B cell (primary cell): ENCODE measurements around the gene CNOT6L. TPM values are rescaled to one million over a fixed set of nuclear protein-coding genes. Genes with fewer than 3 reads are reported as not detected.

Source experiments
- ATAC-seq: fragments of 200-7000 bp; cut with Tn5 transposase; one replicate; pipeline ENCODE4 v1.10.0; 2021; ENCODE audit warnings: low read depth, mild to moderate bottlenecking, moderate number of reproducible peaks, moderate library complexity
- CTCF ChIA-PET: fragments of 350-600 bp; sonication (Branson Sonifier 250); formaldehyde crosslinking; loops from one replicate; lab custom pipeline; 2021; ENCODE audit warnings: antibody characterized with exemption, inconsistent platforms; lab: Charles Lee
- POLR2A ChIA-PET: fragments of 350-600 bp; sonication (Branson Sonifier 250); formaldehyde crosslinking; loops from one replicate; lab custom pipeline; 2021; ENCODE audit warnings: antibody characterized with exemption; lab: Charles Lee
- DNase-seq: peaks from one replicate; pipeline ENCODE4 v3.0.0; 2013
- H2AFZ ChIP-seq: 2 replicates; pipeline ENCODE4 v1.6.1; 2012; ENCODE audit warnings: mild to moderate bottlenecking, low read depth, low read length; ENCODE audit not compliant: insufficient read depth, poor library complexity, severe bottlenecking
- H3K27ac ChIP-seq, 2 donors: 1 replicate in 1 of 2; 2 replicates in 1 of 2; pipeline ENCODE4 v1.5.1; 2012 to 2013; ENCODE audit warnings: low read length in 2 of 2, mild to moderate bottlenecking in 2 of 2, moderate library complexity in 1 of 2
- H3K27me3 ChIP-seq, 4 experiments: fragments of 200-600 bp in 1 of 4; sonication (generic) in 1 of 4; replicated peaks in 1 of 4; 1 replicate in 2 of 4; 2 replicates in 2 of 4; pipeline versions ENCODE4 v1.6.1 to v1.7.0; 2013 to 2016; ENCODE audit warnings: low read length in 3 of 4, mild to moderate bottlenecking in 2 of 4, mixed read lengths in 1 of 4, moderate library complexity in 1 of 4; ENCODE audit not compliant: insufficient read depth in 4 of 4, control insufficient read depth in 3 of 4; ENCODE audit errors: control extremely low read depth in 1 of 4
- H3K36me3 ChIP-seq, 2 experiments: replicated peaks in 1 of 2; 1 replicate in 1 of 2; 2 replicates in 1 of 2; pipeline versions ENCODE4 v1.6.1 to v1.7.1; 2013; ENCODE audit warnings: low read length in 1 of 2; ENCODE audit not compliant: insufficient read depth in 2 of 2, control insufficient read depth in 1 of 2; ENCODE audit errors: control extremely low read depth in 1 of 2, extremely low read depth in 1 of 2
- H3K4me1 ChIP-seq, 2 donors: fragments of 200-600 bp in 1 of 2; sonication (generic) in 1 of 2; 1 replicate in 1 of 2; 2 replicates in 1 of 2; pipeline versions ENCODE4 v1.5.1 to v1.6.1; 2013 to 2017; ENCODE audit warnings: low read length in 2 of 2; ENCODE audit not compliant: control insufficient read depth in 2 of 2, insufficient read depth in 2 of 2
- H3K4me2 ChIP-seq: replicated peaks from 2 replicates; pipeline ENCODE3; 2012; ENCODE audit warnings: mild to moderate bottlenecking, low read depth, low read length; ENCODE audit not compliant: poor library complexity, severe bottlenecking
- H3K4me3 ChIP-seq, 5 experiments: fragments of 200-600 bp in 1 of 5; sonication (generic) in 1 of 5; 1 replicate in 3 of 5; 2 replicates in 2 of 5; pipeline versions ENCODE4 v1.5.1 to v1.7.0; 2011 to 2016; ENCODE audit warnings: low read length in 4 of 5, mild to moderate bottlenecking in 4 of 5, low read depth in 2 of 5, control low read depth in 1 of 5, moderate library complexity in 1 of 5; ENCODE audit not compliant: insufficient read depth in 1 of 5; ENCODE audit errors: control extremely low read depth in 1 of 5, extremely low read depth in 1 of 5
- H3K79me2 ChIP-seq: fragments of 200-600 bp; sonication (generic); one replicate; pipeline ENCODE4 v1.6.0; 2016; ENCODE audit warnings: low read length; ENCODE audit not compliant: control insufficient read depth, insufficient read depth
- H3K9ac ChIP-seq: fragments of 200-600 bp; sonication (generic); 2 replicates; pipeline ENCODE4 v1.6.1; 2017; ENCODE audit warnings: mild to moderate bottlenecking, low read length, moderate library complexity
- H3K9me3 ChIP-seq, 3 donors: one replicate each; pipeline versions ENCODE4 v1.6.1 to v1.7.1; 2013; ENCODE audit warnings: low read length in 2 of 3; ENCODE audit not compliant: control insufficient read depth in 2 of 3, insufficient read depth in 1 of 3; ENCODE audit errors: control extremely low read depth in 1 of 3
- H4K20me1 ChIP-seq: 2 replicates; pipeline ENCODE4 v1.6.0; 2012; ENCODE audit warnings: mild to moderate bottlenecking, low read length; ENCODE audit not compliant: insufficient read depth, control insufficient read depth, poor library complexity, severe bottlenecking
- H3K27ac Mint-ChIP-seq: one replicate; pipeline ENCODE4 v1.8.0; 2021; ENCODE audit warnings: mixed read lengths
- H3K27me3 Mint-ChIP-seq: one replicate; pipeline ENCODE4 v1.8.0; 2021; ENCODE audit warnings: mixed read lengths
- H3K4me1 Mint-ChIP-seq: one replicate; pipeline ENCODE4 v1.8.0; 2021; ENCODE audit warnings: mixed read lengths
- H3K4me3 Mint-ChIP-seq: one replicate; pipeline ENCODE4 v1.8.0; 2021; ENCODE audit warnings: mixed read lengths
- H3K9me3 Mint-ChIP-seq: one replicate; pipeline ENCODE4 v1.8.0; 2022; ENCODE audit warnings: mixed read lengths; ENCODE audit not compliant: insufficient read depth
- CTCF ChIP-seq: fragments of 200-600 bp; IDR thresholded peaks from one replicate; pipeline ENCODE4 v1.8.0; 2022; ENCODE audit warnings: antibody characterized with exemption, mild to moderate bottlenecking
- EZH2 ChIP-seq: IDR thresholded peaks from 2 replicates; pipeline ENCODE4 v1.6.1; 2012; ENCODE audit warnings: borderline replicate concordance, low read depth, mild to moderate bottlenecking, moderate library complexity, low read length; ENCODE audit not compliant: insufficient read depth, poor library complexity, severe bottlenecking
- WGBS: methylation state at CpG from one replicate; pipeline ENCODE4 v1.1.5; 2013; ENCODE audit warnings: missing lambda C conversion rate; ENCODE audit not compliant: insufficient coverage; 5-methylcytosine and 5-hydroxymethylcytosine counted together
- intact Hi-C: fragments of 100-400 bp; cut with micrococcal nuclease; formaldehyde crosslinking; loops from one replicate; pipeline ENCODE4 v1.10.0; 2022
- polyA plus RNA-seq: library from polyadenylated mRNA; depleted of rRNA; stranded (reverse); fragments of >200 nt; gene quantifications from 2 replicates; pipeline ENCODE4 v1.2.3, GENCODE V29; 2012
- total RNA-seq, 2 donors: library from RNA; stranded (reverse); fragments of 120-200 nt in 1 of 2; gene quantifications; 1 replicate in 1 of 2; 2 replicates in 1 of 2; pipeline versions ENCODE4 v1.2.3 to v1.2.4, GENCODE V29; 2013 to 2022

The CNOT6L gene
- total and polyA plus RNA-seq, 2 donors (not counting 1 experiment from before 2014, with no cell fraction given), result 18.8 to 119 TPM

- Mint-ChIP-seq H3K4me3 (no peak overlapping the region), H3K9me3 (peaks cover 6% of the 10 kb centered on the region)
Measured at GRCh38 chr4:77798385-77798784, 20.8 kb downstream of the CNOT6L start.

GRCh38 chr4:77797239-77797638 is 21.9 kb downstream of the CNOT6L start:
- no peak overlapping the region for H3K4me3 ChIP-seq
- no peaks in the 10 kb centered on the region for H3K36me3 ChIP-seq
- no peaks in the 10 kb centered on the region for H3K27me3 ChIP-seq
- no peak overlapping the region for H2AFZ ChIP-seq
- ATAC-seq, result no peak
- intact Hi-C loops, result no loop called here
- no peak for DNase-seq
- Mint-ChIP-seq H3K9me3 (peaks cover 6% of the 10 kb centered on the region), H3K4me3 (no peak overlapping the region), H3K27ac (no peak overlapping the region), H3K4me1 (peaks cover 59% of the 10 kb centered on the region), H3K27me3 (no peaks in the 10 kb centered on the region)
- ChIA-PET POLR2A (no interaction called here), CTCF (no interaction called here)
- TF ChIP-seq CTCF, result no peak
- no peak for TF ChIP-seq EZH2
- no peak overlapping the region for H3K9ac ChIP-seq
- H3K9me3 ChIP-seq, result peaks cover 2 to 11% (median 5%) of the 10 kb centered on the region in 3 donors
- H4K20me1 ChIP-seq, result peaks cover 87% of the 10 kb centered on the region
- no peak overlapping the region for H3K27ac ChIP-seq
- peaks cover 98% of the 10 kb centered on the region for H3K79me2 ChIP-seq
- peaks cover 26 to 34% of the 10 kb centered on the region in 2 donors for H3K4me1 ChIP-seq
- no peak overlapping the region for H3K4me2 ChIP-seq

More at GRCh38 chr4:77798385-77798784, 20.8 kb downstream of the CNOT6L start:
- no peak overlapping the region for H3K27ac Mint-ChIP-seq
- Histone ChIP-seq H3K9me3 (peaks cover 2 to 11% (median 5%) of the 10 kb centered on the region in 3 donors), H3K4me3 (no peak overlapping the region), H3K9ac (no peak overlapping the region), H3K27ac (no peak overlapping the region), H2AFZ (no peak overlapping the region), H3K79me2 (peaks cover 98% of the 10 kb centered on the region), H3K4me1 (peaks cover 24 to 36% of the 10 kb centered on the region in 2 donors), H3K4me2 (no peak overlapping the region), H3K36me3 (no peaks in the 10 kb centered on the region), H3K27me3 (no peaks in the 10 kb centered on the region), H4K20me1 (peaks cover 87% of the 10 kb centered on the region)
- H3K27me3 Mint-ChIP-seq, result no peaks in the 10 kb centered on the region
- ChIA-PET CTCF (no interaction called here), POLR2A (no interaction called here)
- peaks cover 58% of the 10 kb centered on the region for H3K4me1 Mint-ChIP-seq
- no peak for TF ChIP-seq EZH2
- 75% methylated on average over 2 of the region's 5 CpGs for WGBS
- ATAC-seq (no peak), DNase-seq (no peak)
- intact Hi-C loops, result no loop called here
